Measurements from ENCODE around the gene KCNQ1OT1.

KCNQ1OT1 gene

DNA sequence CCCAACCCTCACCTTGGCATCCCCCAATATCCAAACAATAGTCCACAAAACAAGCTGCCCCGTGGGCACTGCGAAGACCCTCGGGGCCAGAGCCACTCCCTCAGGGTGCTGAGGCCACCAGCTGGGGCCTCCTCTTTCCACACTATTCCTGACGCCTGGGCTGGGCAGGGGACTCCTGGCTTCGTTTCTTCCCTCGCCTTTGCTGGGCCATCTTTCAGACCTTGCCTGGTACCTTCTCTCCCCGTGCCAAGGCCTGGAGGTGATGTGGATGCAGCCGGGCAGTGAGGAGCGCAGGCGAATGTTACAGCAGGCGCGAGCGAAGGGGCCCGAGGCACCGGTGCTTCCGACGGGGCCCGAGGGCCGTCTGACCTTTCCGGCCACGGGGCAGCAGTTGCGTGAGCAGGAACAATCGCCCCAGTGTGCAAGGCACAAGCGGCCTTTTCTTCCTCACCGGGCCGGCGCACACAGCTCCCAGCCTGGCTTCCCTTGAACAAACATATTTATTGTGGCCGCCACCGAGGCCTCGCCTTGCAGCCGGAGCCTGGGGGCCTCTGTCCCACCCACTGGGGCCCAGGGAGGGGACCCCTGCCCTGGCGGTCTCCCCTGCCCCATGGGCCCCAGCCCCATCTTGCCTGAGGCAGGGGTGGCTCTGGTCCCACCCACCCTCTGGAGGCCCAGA lies 32.6 kb upstream of the KCNQ1OT1 start:
- no peaks in the 10 kb centered on the region for H3K79me2 ChIP-seq (ENCODE audit: insufficient read depth, low read length)
- no peak overlapping the region for H3K4me3 ChIP-seq (ENCODE audit: low read depth, low read length, poor library complexity, severe bottlenecking)
- no peak overlapping the region for H3K4me2 ChIP-seq (ENCODE audit: low read length)
- H3K9me2 ChIP-seq (ENCODE audit: low read depth, low read length) = no peaks in the 10 kb centered on the region
- no peaks in the 10 kb centered on the region for H3K4me1 ChIP-seq (ENCODE audit: insufficient read depth, low read length, severe bottlenecking)
- no peak overlapping the region for H3K27ac ChIP-seq (ENCODE audit: low read depth, low read length, poor library complexity, severe bottlenecking)
- no peaks in the 10 kb centered on the region for H3K9me3 ChIP-seq (ENCODE audit: low read length)
- no peaks in the 10 kb centered on the region for H4K20me1 ChIP-seq (ENCODE audit: insufficient read depth, low read length)
- H3K36me3 ChIP-seq (ENCODE audit: insufficient read depth, low read length) = no peaks in the 10 kb centered on the region
- no peak overlapping the region for H2AFZ ChIP-seq (ENCODE audit: low read length)
- no peaks in the 10 kb centered on the region for H3F3A ChIP-seq (ENCODE audit: insufficient read depth, low read length)
- no peaks in the 10 kb centered on the region for H3K27me3 ChIP-seq (ENCODE audit: insufficient read depth, low read length)
- TF ChIP-seq, protein P1, sequence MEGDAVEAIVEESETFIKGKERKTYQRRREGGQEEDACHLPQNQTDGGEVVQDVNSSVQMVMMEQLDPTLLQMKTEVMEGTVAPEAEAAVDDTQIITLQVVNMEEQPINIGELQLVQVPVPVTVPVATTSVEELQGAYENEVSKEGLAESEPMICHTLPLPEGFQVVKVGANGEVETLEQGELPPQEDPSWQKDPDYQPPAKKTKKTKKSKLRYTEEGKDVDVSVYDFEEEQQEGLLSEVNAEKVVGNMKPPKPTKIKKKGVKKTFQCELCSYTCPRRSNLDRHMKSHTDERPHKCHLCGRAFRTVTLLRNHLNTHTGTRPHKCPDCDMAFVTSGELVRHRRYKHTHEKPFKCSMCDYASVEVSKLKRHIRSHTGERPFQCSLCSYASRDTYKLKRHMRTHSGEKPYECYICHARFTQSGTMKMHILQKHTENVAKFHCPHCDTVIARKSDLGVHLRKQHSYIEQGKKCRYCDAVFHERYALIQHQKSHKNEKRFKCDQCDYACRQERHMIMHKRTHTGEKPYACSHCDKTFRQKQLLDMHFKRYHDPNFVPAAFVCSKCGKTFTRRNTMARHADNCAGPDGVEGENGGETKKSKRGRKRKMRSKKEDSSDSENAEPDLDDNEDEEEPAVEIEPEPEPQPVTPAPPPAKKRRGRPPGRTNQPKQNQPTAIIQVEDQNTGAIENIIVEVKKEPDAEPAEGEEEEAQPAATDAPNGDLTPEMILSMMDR (IDR thresholded peaks at IDR 0.05; ENCODE audit: low read length) = no peak
- no peak for TF ChIP-seq EZH2 (IDR thresholded peaks at IDR 0.05; ENCODE audit: borderline replicate concordance, low read length)
- H3K9ac ChIP-seq (ENCODE audit: low read length) = no peak overlapping the region

DNA sequence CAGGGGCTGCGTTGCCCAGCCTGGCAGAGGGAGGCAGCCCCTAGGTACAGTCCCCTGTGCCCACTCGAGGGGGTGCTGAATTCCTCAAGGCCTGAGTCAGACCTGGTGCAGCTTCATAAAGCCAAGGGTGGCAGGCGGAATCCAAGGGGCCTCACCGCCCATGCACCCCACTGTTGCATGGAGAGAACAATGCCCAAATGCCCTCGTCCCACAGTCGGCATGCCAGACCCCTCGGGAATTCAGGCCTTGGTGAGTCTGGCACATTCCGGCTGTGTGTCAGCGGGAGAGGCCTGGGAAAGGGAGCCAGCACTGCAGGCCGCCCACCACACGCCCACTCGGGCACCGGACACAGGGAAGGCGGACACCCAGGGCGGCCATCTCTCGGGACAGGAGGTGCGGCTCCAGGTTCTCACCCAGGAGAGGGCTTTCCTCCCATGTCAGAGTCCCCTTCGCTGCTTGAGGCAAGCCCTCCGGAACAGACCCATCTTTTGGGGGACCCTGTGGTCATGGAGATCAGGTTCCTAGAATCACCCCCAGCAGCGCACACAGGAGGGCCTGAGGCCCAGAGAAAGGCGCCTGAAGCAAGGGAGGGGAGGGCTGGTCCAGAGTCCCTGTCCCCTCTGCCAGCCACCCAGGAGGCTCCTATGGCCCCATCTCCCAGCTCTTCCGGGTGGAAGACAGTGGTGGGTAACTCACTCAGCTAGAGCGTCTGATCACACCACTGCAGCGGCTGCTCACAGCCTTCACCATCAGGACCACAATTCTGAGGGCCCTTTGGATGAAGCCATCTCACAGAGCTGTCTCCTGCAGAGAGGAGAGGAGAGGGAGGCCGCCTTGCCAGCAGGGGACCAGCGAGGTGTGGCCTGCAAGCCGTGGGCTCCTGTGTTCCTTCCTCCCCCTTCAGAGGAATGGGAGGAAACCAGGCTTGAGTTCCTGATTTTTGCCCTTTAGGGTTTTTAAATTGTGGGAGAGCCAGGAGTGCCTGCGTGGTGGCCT lies 31.6 kb upstream of the KCNQ1OT1 start:
- Histone ChIP-seq H3K27me3 (ENCODE audit: insufficient read depth, low read length) (no peaks in the 10 kb centered on the region), H3K9ac (ENCODE audit: low read length) (no peak overlapping the region), H3K36me3 (ENCODE audit: insufficient read depth, low read length) (no peaks in the 10 kb centered on the region), H2AFZ (ENCODE audit: low read length) (no peak overlapping the region), H3K9me3 (ENCODE audit: low read length) (no peaks in the 10 kb centered on the region), H3F3A (ENCODE audit: insufficient read depth, low read length) (no peaks in the 10 kb centered on the region), H3K27ac (ENCODE audit: low read depth, low read length, poor library complexity, severe bottlenecking) (no peak overlapping the region), H3K4me2 (ENCODE audit: low read length) (no peak overlapping the region), H3K4me1 (ENCODE audit: insufficient read depth, low read length, severe bottlenecking) (no peaks in the 10 kb centered on the region), H3K9me2 (ENCODE audit: low read depth, low read length) (no peaks in the 10 kb centered on the region), H4K20me1 (ENCODE audit: insufficient read depth, low read length) (no peaks in the 10 kb centered on the region), H3K79me2 (ENCODE audit: insufficient read depth, low read length) (no peaks in the 10 kb centered on the region), H3K4me3 (ENCODE audit: low read depth, low read length, poor library complexity, severe bottlenecking) (no peak overlapping the region)
- TF ChIP-seq, protein P1 (IDR thresholded peaks at IDR 0.05; ENCODE audit: low read length) = no peak
- TF ChIP-seq EZH2 (IDR thresholded peaks at IDR 0.05; ENCODE audit: borderline replicate concordance, low read length) = no peak

GRCh38 chr11:2730272-2731129 lies 30.7 kb upstream of the KCNQ1OT1 start:
- no peaks in the 10 kb centered on the region for H3K36me3 ChIP-seq (ENCODE audit: insufficient read depth, low read length)
- TF ChIP-seq, protein P1 (IDR thresholded peaks at IDR 0.05; ENCODE audit: low read length) = no peak
- no peak for TF ChIP-seq EZH2 (IDR thresholded peaks at IDR 0.05; ENCODE audit: borderline replicate concordance, low read length)
- no peaks in the 10 kb centered on the region for H3K9me2 ChIP-seq (ENCODE audit: low read depth, low read length)
- H3K4me2 ChIP-seq (ENCODE audit: low read length) = no peak overlapping the region
- no peaks in the 10 kb centered on the region for H3F3A ChIP-seq (ENCODE audit: insufficient read depth, low read length)
- H3K9ac ChIP-seq (ENCODE audit: low read length) = no peak overlapping the region
- no peak overlapping the region for H3K4me3 ChIP-seq (ENCODE audit: low read depth, low read length, poor library complexity, severe bottlenecking)
- no peaks in the 10 kb centered on the region for H3K9me3 ChIP-seq (ENCODE audit: low read length)
- no peak overlapping the region for H2AFZ ChIP-seq (ENCODE audit: low read length)
- H3K27ac ChIP-seq (ENCODE audit: low read depth, low read length, poor library complexity, severe bottlenecking) = no peak overlapping the region
- no peaks in the 10 kb centered on the region for H4K20me1 ChIP-seq (ENCODE audit: insufficient read depth, low read length)
- no peaks in the 10 kb centered on the region for H3K27me3 ChIP-seq (ENCODE audit: insufficient read depth, low read length)
- no peaks in the 10 kb centered on the region for H3K79me2 ChIP-seq (ENCODE audit: insufficient read depth, low read length)
- H3K4me1 ChIP-seq (ENCODE audit: insufficient read depth, low read length, severe bottlenecking) = no peaks in the 10 kb centered on the region

Data from OCI-LY1 (cell line).